Measurements from ENCODE around the gene SYNPO2L. TPM values are rescaled to one million over a fixed set of nuclear protein-coding genes. Genes with fewer than 3 reads are reported as not detected.

The SYNPO2L gene
- polyA plus RNA-seq, 4 donors, result 0.27 to 1.2 (median 0.52) TPM

- no peak for DNase-seq (ENCODE audit: low read depth in 4 of 4, low spot score in 2 of 4)
Observed at GRCh38 chr10:73649876-73650536, 5.8 kb downstream of the SYNPO2L start.

GRCh38 chr10:73648975-73649829 is 6.6 kb downstream of the SYNPO2L start:
- no peak for DNase-seq (ENCODE audit: low read depth in 4 of 4, low spot score in 2 of 4)

- no peak for DNase-seq (ENCODE audit: low read depth in 4 of 4, low spot score in 2 of 4)
Observed at GRCh38 chr10:73647875-73648651, 7.8 kb downstream of the SYNPO2L start.

- DNase-seq (ENCODE audit: low read depth in 4 of 4, low spot score in 2 of 4), result peak; percentile 53 to 70 (median 60)
Observed at GRCh38 chr10:73647211-73647874, 8.5 kb downstream of the SYNPO2L start.

- no peak for DNase-seq (ENCODE audit: low read depth in 4 of 4, low spot score in 2 of 4)
Observed at GRCh38 chr10:73646598-73647041, 9.2 kb downstream of the SYNPO2L start.

GRCh38 chr10:73645251-73645650 is 10.6 kb downstream of the SYNPO2L start:
- no peak for DNase-seq (ENCODE audit: low read depth in 4 of 4, low spot score in 2 of 4)

GRCh38 chr10:73644767-73645166 is 11.1 kb downstream of the SYNPO2L start:
- no peak for DNase-seq (ENCODE audit: low read depth in 4 of 4, low spot score in 2 of 4)

GRCh38 chr10:73644015-73644743 is 11.7 kb downstream of the SYNPO2L start:
- peak; percentile 15 to 52 (median 41) for DNase-seq (ENCODE audit: low read depth in 4 of 4, low spot score in 2 of 4)

- no peak for DNase-seq (ENCODE audit: low read depth in 4 of 4, low spot score in 2 of 4)
Observed at GRCh38 chr10:73643362-73643761, 12.5 kb downstream of the SYNPO2L start.

GRCh38 chr10:73641328-73642060 is 14.3 kb downstream of the SYNPO2L start, which contains the start of gene MYOZ1:
TSS of gene MYOZ1 (minus strand) at chr10:73641474. CDS start at chr10:73640017, 1,457 bp downstream.
- DNase-seq (ENCODE audit: low read depth in 4 of 4, low spot score in 2 of 4), result no peak

GRCh38 chr10:73639286-73639685 is 16.5 kb downstream of the SYNPO2L start:
- no peak for DNase-seq (ENCODE audit: low read depth in 4 of 4, low spot score in 2 of 4)

GRCh38 chr10:73635781-73636180 is 20.0 kb downstream of the SYNPO2L start:
- DNase-seq (ENCODE audit: low read depth in 4 of 4, low spot score in 2 of 4), result no peak

GRCh38 chr10:73634421-73634820 is 21.4 kb downstream of the SYNPO2L start:
- no peak for DNase-seq (ENCODE audit: low read depth in 4 of 4, low spot score in 2 of 4)

- no peak for DNase-seq (ENCODE audit: low read depth in 4 of 4, low spot score in 2 of 4)
Observed at GRCh38 chr10:73629165-73629564, 26.7 kb downstream of the SYNPO2L start.

GRCh38 chr10:73628405-73628804 is 27.4 kb downstream of the SYNPO2L start:
- DNase-seq (ENCODE audit: low read depth in 4 of 4, low spot score in 2 of 4), result no peak

- DNase-seq (ENCODE audit: low read depth in 4 of 4, low spot score in 2 of 4), result no peak
Observed at GRCh38 chr10:73627300-73627699, 28.5 kb downstream of the SYNPO2L start.

- peak; percentile 94 to 99 (median 95) for DNase-seq (ENCODE audit: low read depth in 4 of 4, low spot score in 2 of 4)
Observed at GRCh38 chr10:73625884-73626752, 29.7 kb downstream of the SYNPO2L start.

Measured in left renal cortex interstitium (tissue), 4 donors.